Keratinocyte (primary cell): Measurements from ENCODE around the gene RNASE7. TPM values are rescaled to one million over a fixed set of nuclear protein-coding genes. Genes with fewer than 3 reads are reported as not detected.

Experiments used
- DNase-seq: peaks from one replicate; pipeline ENCODE4 v3.0.0-alpha.2; 2011; ENCODE audit warnings: low read depth, missing footprints, low spot score
- FAIRE-seq: peaks from 2 replicates; lab custom pipeline; 2011; peaks lifted over from hg19 to GRCh38; lab: Jason Lieb, UNC
- H2AFZ ChIP-seq: 2 replicates; pipeline ENCODE4 v1.6.0; 2012; ENCODE audit warnings: low read length, control low read depth, inconsistent platforms; ENCODE audit not compliant: control insufficient read depth
- H3K27ac ChIP-seq: 2 replicates; pipeline ENCODE4 v1.5.1; 2011; ENCODE audit warnings: low read length; ENCODE audit not compliant: control insufficient read depth, insufficient read depth
- H3K27me3 ChIP-seq: 3 replicates; pipeline ENCODE4 v1.6.0; 2011; ENCODE audit warnings: low read length; ENCODE audit not compliant: control insufficient read depth, insufficient read depth; ENCODE audit errors: extremely low read depth
- H3K36me3 ChIP-seq, 2 experiments: 2 replicates in 1 of 2; 3 replicates in 1 of 2; pipeline ENCODE4 v1.5.1; 2011; ENCODE audit warnings: low read length in 2 of 2, mild to moderate bottlenecking in 1 of 2; ENCODE audit not compliant: control insufficient read depth in 2 of 2, insufficient read depth in 2 of 2; ENCODE audit errors: extremely low read depth in 1 of 2
- H3K4me1 ChIP-seq: 3 replicates; pipeline ENCODE4 v1.5.1; 2011; ENCODE audit warnings: low read length; ENCODE audit not compliant: control insufficient read depth, insufficient read depth; ENCODE audit errors: extremely low read depth
- H3K4me2 ChIP-seq: 3 replicates; pipeline ENCODE4 v1.6.0; 2011; ENCODE audit warnings: low read depth, low read length; ENCODE audit not compliant: control insufficient read depth, insufficient read depth; ENCODE audit errors: extremely low read depth
- H3K4me3 ChIP-seq, 3 experiments: fragments of 200-600 bp in 1 of 3; sonication (generic) in 1 of 3; 2 replicates in 2 of 3; 3 replicates in 1 of 3; pipeline ENCODE4 v1.5.1; 2011 to 2016; ENCODE audit warnings: low read length in 3 of 3, mild to moderate bottlenecking in 3 of 3, control low read depth in 2 of 3, inconsistent platforms in 1 of 3, low read depth in 1 of 3, mixed read lengths in 1 of 3, mixed run types in 1 of 3, moderate library complexity in 1 of 3; ENCODE audit not compliant: control insufficient read depth in 2 of 3, insufficient read depth in 2 of 3; ENCODE audit errors: extremely low read depth in 1 of 3
- H3K79me2 ChIP-seq: 2 replicates; pipeline ENCODE4 v1.6.0; 2012; ENCODE audit warnings: low read length; ENCODE audit not compliant: control insufficient read depth, insufficient read depth
- H3K9ac ChIP-seq: 3 replicates; pipeline ENCODE4 v1.6.0; 2011; ENCODE audit warnings: low read length; ENCODE audit not compliant: control insufficient read depth, insufficient read depth; ENCODE audit errors: extremely low read depth
- H3K9me1 ChIP-seq: 3 replicates; pipeline ENCODE4 v1.6.0; 2011; ENCODE audit warnings: low read length; ENCODE audit not compliant: control insufficient read depth, insufficient read depth; ENCODE audit errors: extremely low read depth
- H3K9me3 ChIP-seq: 2 replicates; pipeline ENCODE4 v1.5.1; 2012; ENCODE audit warnings: low read depth, low read length; ENCODE audit not compliant: control insufficient read depth
- H4K20me1 ChIP-seq: 3 replicates; pipeline ENCODE4 v1.6.0; 2011; ENCODE audit warnings: low read length; ENCODE audit not compliant: control insufficient read depth, insufficient read depth; ENCODE audit errors: extremely low read depth
- CTCF ChIP-seq, 3 experiments: IDR thresholded peaks in 1 of 3; conservative IDR thresholded peaks in 1 of 3; optimal IDR thresholded peaks in 1 of 3; 2 replicates in 2 of 3; 3 replicates in 1 of 3; pipeline versions ENCODE3 to v1.5.1; 2011; ENCODE audit warnings: low read length in 3 of 3, mild to moderate bottlenecking in 3 of 3, moderate library complexity in 2 of 3, control low read depth in 1 of 3, inconsistent platforms in 1 of 3; ENCODE audit not compliant: insufficient read depth in 2 of 3; ENCODE audit errors: extremely low read depth in 1 of 3
- EZH2 ChIP-seq: IDR thresholded peaks from one replicate; pipeline ENCODE4 v1.6.1; 2012; ENCODE audit warnings: inconsistent platforms, mild to moderate bottlenecking, low read length, moderate library complexity
- dilution Hi-C: fragments of 300-500 bp; cut with MboI; formaldehyde crosslinking; loops from one replicate; pipeline ENCODE4 v1.7.0; 2020; ENCODE audit warnings: low sequenced_read_pairs; ENCODE audit not compliant: extremely low pct_ligation_motif_present
- polyA plus RNA-seq, 5 experiments: library from polyadenylated mRNA; depleted of rRNA in 3 of 5; stranded (reverse) in 3 of 5; stranded (forward) in 1 of 5; unstranded in 1 of 5; fragments of >200 nt; gene quantifications; 1 replicate in 1 of 5; 2 replicates in 3 of 5; 3 replicates in 1 of 5; pipeline versions ENCODE4 v1.2.1 to v1.2.3, GENCODE V29; 2011 to 2012; ENCODE audit warnings: missing spikeins in 2 of 5, low read depth in 1 of 5, low replicate concordance in 1 of 5

The RNASE7 gene
- polyA plus RNA-seq, 1 donor (not counting 4 experiments of a cell fraction or from before 2014, with no cell fraction given): 17.4 TPM

- Histone ChIP-seq H3K9ac (no peak overlapping the region), H2AFZ (peak overlapping the region; percentile 39), H3K4me3 (peak overlapping the region; percentile 32 to 47 (median 34)), H3K9me3 (no peaks in the 10 kb centered on the region), H3K9me1 (no peaks in the 10 kb centered on the region), H3K27ac (no peak overlapping the region), H3K27me3 (peaks cover 20% of the 10 kb centered on the region), H3K36me3 (no peaks in the 10 kb centered on the region), H4K20me1 (no peaks in the 10 kb centered on the region), H3K79me2 (no peaks in the 10 kb centered on the region), H3K4me2 (peak overlapping the region; percentile 73), H3K4me1 (peaks cover 6% of the 10 kb centered on the region)
- no peak for DNase-seq
- TF ChIP-seq EZH2 (no peak), CTCF (optimal IDR thresholded peaks at IDR 0.05 in 1 of 3, IDR thresholded peaks at IDR 0.05 in 1 of 3, conservative IDR thresholded peaks at IDR 0.05 in 1 of 3; ENCODE audit: extremely low read depth in 1 of 3, insufficient read depth in 2 of 3, low read length in 3 of 3) (no peak)
- dilution Hi-C loops: no loop called here
- no peak for FAIRE-seq
Measured at GRCh38 chr14:21025371-21026273, 16.5 kb upstream of the RNASE7 start.

GRCh38 chr14:21026274-21026987 lies 15.7 kb upstream of the RNASE7 start:
- no peaks in the 10 kb centered on the region for H3K79me2 ChIP-seq
- H2AFZ ChIP-seq: no peak overlapping the region
- H4K20me1 ChIP-seq: no peaks in the 10 kb centered on the region
- no peak overlapping the region for H3K9ac ChIP-seq
- FAIRE-seq (no peak), DNase-seq (no peak)
- TF ChIP-seq EZH2 (no peak), CTCF (optimal IDR thresholded peaks at IDR 0.05 in 1 of 3, IDR thresholded peaks at IDR 0.05 in 1 of 3, conservative IDR thresholded peaks at IDR 0.05 in 1 of 3; ENCODE audit: extremely low read depth in 1 of 3, insufficient read depth in 2 of 3, low read length in 3 of 3) (no peak)
- no peak overlapping the region for H3K27ac ChIP-seq
- H3K4me1 ChIP-seq: peaks cover 6% of the 10 kb centered on the region
- H3K27me3 ChIP-seq: peaks cover 20% of the 10 kb centered on the region
- H3K9me1 ChIP-seq: no peaks in the 10 kb centered on the region
- H3K36me3 ChIP-seq: no peaks in the 10 kb centered on the region
- H3K4me2 ChIP-seq: no peak overlapping the region
- H3K4me3 ChIP-seq: no peak overlapping the region
- dilution Hi-C loops: no loop called here
- no peaks in the 10 kb centered on the region for H3K9me3 ChIP-seq
